Measurements from ENCODE around the gene F5. TPM values are rescaled to one million over a fixed set of nuclear protein-coding genes. Genes with fewer than 3 reads are reported as not detected.

The F5 gene
- total and polyA plus RNA-seq, 2 donors (not counting 1 experiment from before 2014, with no cell fraction given) = 0.01 to 0.27 TPM

GRCh38 chr1:169572187-169572586 is 14.1 kb downstream of the F5 start:
- H3K4me3 Mint-ChIP-seq = no peak overlapping the region
- H3K9me3 Mint-ChIP-seq (ENCODE audit: insufficient read depth) = no peaks in the 10 kb centered on the region

GRCh38 chr1:169571450-169571849 is 14.8 kb downstream of the F5 start:
- no peak overlapping the region for H3K4me3 ChIP-seq (ENCODE audit: control extremely low read depth in 1 of 5, extremely low read depth in 1 of 5, insufficient read depth in 1 of 5, low read depth in 2 of 5, low read length in 4 of 5)
- intact Hi-C loops (cut with micrococcal nuclease) = no loop called here
- H3K27me3 Mint-ChIP-seq = peaks cover 10% of the 10 kb centered on the region
- POLR2A ChIA-PET = no interaction called here
- H3K4me2 ChIP-seq (replicated peaks; ENCODE audit: low read depth, low read length, poor library complexity, severe bottlenecking) = no peak overlapping the region
- H3K27ac Mint-ChIP-seq = no peak overlapping the region
- TF ChIP-seq CTCF (IDR thresholded peaks at IDR 0.05) (no peak), EZH2 (IDR thresholded peaks at IDR 0.05; ENCODE audit: borderline replicate concordance, insufficient read depth, low read depth, low read length, poor library complexity, severe bottlenecking) (no peak)
- WGBS (ENCODE audit: insufficient coverage) = 100% methylated on average over 3 of the region's 3 CpGs
- no peaks in the 10 kb centered on the region for H3K9me3 Mint-ChIP-seq (ENCODE audit: insufficient read depth)
- no peak for DNase-seq
- no peak for ATAC-seq (ENCODE audit: low read depth)
- no peaks in the 10 kb centered on the region for H4K20me1 ChIP-seq (ENCODE audit: control insufficient read depth, insufficient read depth, low read length, poor library complexity, severe bottlenecking)
- peaks cover 0 to 4% (median 3%) of the 10 kb centered on the region in 4 experiments for H3K27me3 ChIP-seq (replicated peaks in 1 of 4; ENCODE audit: control extremely low read depth in 1 of 4, control insufficient read depth in 3 of 4, insufficient read depth in 4 of 4, low read length in 3 of 4)
- no peaks in the 10 kb centered on the region for H3K36me3 ChIP-seq (replicated peaks in 1 of 2; ENCODE audit: control extremely low read depth in 1 of 2, control insufficient read depth in 1 of 2, extremely low read depth in 1 of 2, insufficient read depth in 2 of 2, low read length in 1 of 2)
- H3K79me2 ChIP-seq (ENCODE audit: control insufficient read depth, insufficient read depth, low read length) = no peaks in the 10 kb centered on the region
- no peak overlapping the region for H3K9ac ChIP-seq (ENCODE audit: low read length)
- H3K4me1 Mint-ChIP-seq = no peaks in the 10 kb centered on the region
- CTCF ChIA-PET = no interaction called here
- no peaks in the 10 kb centered on the region for H3K4me1 ChIP-seq (ENCODE audit: control insufficient read depth in 2 of 2, insufficient read depth in 2 of 2, low read length in 2 of 2)
- no peak overlapping the region for H3K4me3 Mint-ChIP-seq
- no peak overlapping the region for H2AFZ ChIP-seq (ENCODE audit: insufficient read depth, low read depth, low read length, poor library complexity, severe bottlenecking)
- no peaks in the 10 kb centered on the region for H3K9me3 ChIP-seq (ENCODE audit: control extremely low read depth in 1 of 3, control insufficient read depth in 2 of 3, insufficient read depth in 1 of 3, low read length in 2 of 3)
- no peak overlapping the region for H3K27ac ChIP-seq (ENCODE audit: low read length in 2 of 2)

More at GRCh38 chr1:169572187-169572586, 14.1 kb downstream of the F5 start:
- Histone ChIP-seq H3K36me3 (replicated peaks in 1 of 2; ENCODE audit: control extremely low read depth in 1 of 2, control insufficient read depth in 1 of 2, extremely low read depth in 1 of 2, insufficient read depth in 2 of 2, low read length in 1 of 2) (no peaks in the 10 kb centered on the region), H2AFZ (ENCODE audit: insufficient read depth, low read depth, low read length, poor library complexity, severe bottlenecking) (no peak overlapping the region), H3K27me3 (replicated peaks in 1 of 4; ENCODE audit: control extremely low read depth in 1 of 4, control insufficient read depth in 3 of 4, insufficient read depth in 4 of 4, low read length in 3 of 4) (peaks cover 0 to 4% (median 4%) of the 10 kb centered on the region in 4 experiments), H3K4me3 (ENCODE audit: control extremely low read depth in 1 of 5, extremely low read depth in 1 of 5, insufficient read depth in 1 of 5, low read depth in 2 of 5, low read length in 4 of 5) (no peak overlapping the region), H3K79me2 (ENCODE audit: control insufficient read depth, insufficient read depth, low read length) (no peaks in the 10 kb centered on the region), H3K9me3 (ENCODE audit: control extremely low read depth in 1 of 3, control insufficient read depth in 2 of 3, insufficient read depth in 1 of 3, low read length in 2 of 3) (no peaks in the 10 kb centered on the region), H3K4me1 (ENCODE audit: control insufficient read depth in 2 of 2, insufficient read depth in 2 of 2, low read length in 2 of 2) (no peaks in the 10 kb centered on the region), H3K27ac (ENCODE audit: low read length in 2 of 2) (no peak overlapping the region), H3K4me2 (replicated peaks; ENCODE audit: low read depth, low read length, poor library complexity, severe bottlenecking) (no peak overlapping the region), H3K9ac (ENCODE audit: low read length) (no peak overlapping the region), H4K20me1 (ENCODE audit: control insufficient read depth, insufficient read depth, low read length, poor library complexity, severe bottlenecking) (no peaks in the 10 kb centered on the region)
- ChIA-PET CTCF (no interaction called here), POLR2A (no interaction called here)
- ATAC-seq (ENCODE audit: low read depth) (no peak), DNase-seq (no peak)
- 83% methylated on average over 1 of the region's 1 CpG for WGBS (ENCODE audit: insufficient coverage)
- intact Hi-C loops (cut with micrococcal nuclease) = no loop called here
- Mint-ChIP-seq H3K4me1 (no peaks in the 10 kb centered on the region), H3K27ac (no peak overlapping the region), H3K27me3 (peaks cover 10% of the 10 kb centered on the region)
- TF ChIP-seq EZH2 (IDR thresholded peaks at IDR 0.05; ENCODE audit: borderline replicate concordance, insufficient read depth, low read depth, low read length, poor library complexity, severe bottlenecking) (no peak), CTCF (IDR thresholded peaks at IDR 0.05) (no peak)
